Measurements from ENCODE around the gene ITGB3. TPM values are rescaled to one million over a fixed set of nuclear protein-coding genes. Genes with fewer than 3 reads are reported as not detected.

The ITGB3 gene
- total and polyA plus RNA-seq, 7 donors: 0.69 to 62.7 (median 28.5) TPM

DNA sequence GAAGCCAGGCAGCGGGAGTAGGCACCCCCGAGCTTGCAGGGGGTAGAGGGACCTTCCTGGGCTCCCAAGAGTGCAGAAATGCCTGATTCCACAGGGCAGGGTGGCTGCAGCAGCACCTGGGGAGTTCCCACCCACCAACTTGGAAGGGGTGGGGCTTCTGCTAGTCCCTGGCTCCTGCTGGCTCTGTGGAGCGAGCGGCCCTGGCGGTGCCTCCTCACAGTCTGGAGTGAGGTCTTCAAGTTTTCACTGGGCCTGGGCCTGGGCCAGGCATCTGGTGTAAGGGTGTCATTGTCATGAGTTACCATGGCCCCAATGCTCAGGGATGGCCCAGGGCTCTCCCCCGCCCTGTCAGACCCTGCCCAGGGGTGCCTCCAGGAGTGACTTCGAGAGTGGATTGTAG lies 15.8 kb upstream of the ITGB3 start:
- intact Hi-C loops (cut with DNase I): no loop called here

GRCh38 chr17:47238321-47239010 lies 15.2 kb upstream of the ITGB3 start:
- Histone ChIP-seq H3K9me3 (no peaks in the 10 kb centered on the region), H3K27me3 (no peaks in the 10 kb centered on the region), H3K4me3 (no peak overlapping the region), H3K4me1 (peaks cover 0 to 17% (median 12%) of the 10 kb centered on the region in 4 donors), H3K27ac (no peak overlapping the region), H3K36me3 (no peaks in the 10 kb centered on the region)
- DNase-seq: no peak
- no peak for TF ChIP-seq POLR2A (IDR thresholded peaks at IDR 0.05)
- intact Hi-C loops (cut with DNase I): no loop called here
- WGBS, 2 donors: 87 to 93% methylated on average over 29 of the region's 29 CpGs

More for the DNA sequence above, 15.8 kb upstream of the ITGB3 start:
- no peak for DNase-seq
- WGBS, 2 donors: 97 to 98% methylated on average over 7 of the region's 7 CpGs
- TF ChIP-seq POLR2A (IDR thresholded peaks at IDR 0.05): no peak
- TF ChIP-seq POLR2AphosphoS5 (IDR thresholded peaks at IDR 0.05): no peak
- no peak for TF ChIP-seq EP300 (IDR thresholded peaks at IDR 0.05)
- TF ChIP-seq, protein P1, sequence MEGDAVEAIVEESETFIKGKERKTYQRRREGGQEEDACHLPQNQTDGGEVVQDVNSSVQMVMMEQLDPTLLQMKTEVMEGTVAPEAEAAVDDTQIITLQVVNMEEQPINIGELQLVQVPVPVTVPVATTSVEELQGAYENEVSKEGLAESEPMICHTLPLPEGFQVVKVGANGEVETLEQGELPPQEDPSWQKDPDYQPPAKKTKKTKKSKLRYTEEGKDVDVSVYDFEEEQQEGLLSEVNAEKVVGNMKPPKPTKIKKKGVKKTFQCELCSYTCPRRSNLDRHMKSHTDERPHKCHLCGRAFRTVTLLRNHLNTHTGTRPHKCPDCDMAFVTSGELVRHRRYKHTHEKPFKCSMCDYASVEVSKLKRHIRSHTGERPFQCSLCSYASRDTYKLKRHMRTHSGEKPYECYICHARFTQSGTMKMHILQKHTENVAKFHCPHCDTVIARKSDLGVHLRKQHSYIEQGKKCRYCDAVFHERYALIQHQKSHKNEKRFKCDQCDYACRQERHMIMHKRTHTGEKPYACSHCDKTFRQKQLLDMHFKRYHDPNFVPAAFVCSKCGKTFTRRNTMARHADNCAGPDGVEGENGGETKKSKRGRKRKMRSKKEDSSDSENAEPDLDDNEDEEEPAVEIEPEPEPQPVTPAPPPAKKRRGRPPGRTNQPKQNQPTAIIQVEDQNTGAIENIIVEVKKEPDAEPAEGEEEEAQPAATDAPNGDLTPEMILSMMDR (IDR thresholded peaks at IDR 0.05): no peak
- no peaks in the 10 kb centered on the region for H3K36me3 ChIP-seq
- H3K27me3 ChIP-seq: no peaks in the 10 kb centered on the region
- no peak overlapping the region for H3K4me3 ChIP-seq
- H3K4me1 ChIP-seq: peaks cover 0 to 17% (median 12%) of the 10 kb centered on the region in 4 donors
- no peaks in the 10 kb centered on the region for H3K9me3 ChIP-seq
- no peak overlapping the region for H3K27ac ChIP-seq

GRCh38 chr17:47239619-47239966 lies 14.0 kb upstream of the ITGB3 start:
- H3K4me1 ChIP-seq: peaks cover 0 to 17% (median 12%) of the 10 kb centered on the region in 4 donors
- intact Hi-C loops (cut with DNase I): no loop called here
- 62 to 77% methylated on average over 7 of the region's 7 CpGs for WGBS, 2 donors
- no peak for TF ChIP-seq EP300 (IDR thresholded peaks at IDR 0.05)
- TF ChIP-seq, protein P1 (IDR thresholded peaks at IDR 0.05): no peak
- TF ChIP-seq POLR2A (IDR thresholded peaks at IDR 0.05): no peak
- TF ChIP-seq POLR2AphosphoS5 (IDR thresholded peaks at IDR 0.05): no peak
- no peak for DNase-seq
- no peaks in the 10 kb centered on the region for H3K27me3 ChIP-seq
- no peaks in the 10 kb centered on the region for H3K36me3 ChIP-seq
- peak overlapping the region; percentile 66 to 77 (median 74) for H3K27ac ChIP-seq
- H3K4me3 ChIP-seq: no peak overlapping the region
- no peaks in the 10 kb centered on the region for H3K9me3 ChIP-seq

- Histone ChIP-seq H3K4me1 (peaks cover 0 to 17% (median 12%) of the 10 kb centered on the region in 4 donors), H3K27ac (peak overlapping the region; percentile 66 to 77 (median 74)), H3K27me3 (no peaks in the 10 kb centered on the region), H3K36me3 (no peaks in the 10 kb centered on the region), H3K4me3 (no peak overlapping the region), H3K9me3 (no peaks in the 10 kb centered on the region)
- TF ChIP-seq POLR2A (IDR thresholded peaks at IDR 0.05) (no peak), EP300 (IDR thresholded peaks at IDR 0.05) (peak in 2 of 4 donors; percentile 29 to 47), POLR2AphosphoS5 (IDR thresholded peaks at IDR 0.05) (peak; percentile 17 to 75 (median 38))
- TF ChIP-seq, protein P1 (IDR thresholded peaks at IDR 0.05): no peak
- 45 to 51% methylated on average over 3 of the region's 3 CpGs for WGBS, 2 donors
- intact Hi-C loops (cut with DNase I): no loop called here
- DNase-seq: peak; percentile 89
These were observed 13.5 kb upstream of the ITGB3 start for GRCh38 chr17:47239967-47240651.

- peaks cover 0 to 17% (median 12%) of the 10 kb centered on the region in 4 donors for H3K4me1 ChIP-seq
- intact Hi-C loops (cut with DNase I): no loop called here
These were observed 12.8 kb upstream of the ITGB3 start for GRCh38 chr17:47240806-47241205.

More at GRCh38 chr17:47240806-47241205, 12.8 kb upstream of the ITGB3 start:
- TF ChIP-seq, protein P1 (IDR thresholded peaks at IDR 0.05): no peak
- TF ChIP-seq EP300 (IDR thresholded peaks at IDR 0.05) (no peak), POLR2A (IDR thresholded peaks at IDR 0.05) (no peak), POLR2AphosphoS5 (IDR thresholded peaks at IDR 0.05) (no peak)
- no peak overlapping the region for H3K4me3 ChIP-seq
- peak overlapping the region in 2 of 4 donors; percentile 73 to 77 for H3K27ac ChIP-seq
- no peak for DNase-seq
- H3K9me3 ChIP-seq: no peaks in the 10 kb centered on the region
- H3K27me3 ChIP-seq: no peaks in the 10 kb centered on the region
- 71 to 91% methylated on average over 3 of the region's 3 CpGs for WGBS, 2 donors
- no peaks in the 10 kb centered on the region for H3K36me3 ChIP-seq

Data from sigmoid colon (tissue), 7 donors.